ENCODE results near the gene RBPJL.
A peak's percentile ranks its signal among the peaks of the same experiment; 100 is the strongest.

The RBPJL gene

GRCh38 chr20:45338121-45339030 lies 31.7 kb downstream of the RBPJL start:
- Histone ChIP-seq H3K4me3 (ENCODE audit: low read depth, low read length) (no peak overlapping the region), H3K9ac (no peak overlapping the region), H3K79me2 (peaks cover 4% of the 10 kb centered on the region), H3K4me2 (ENCODE audit: low read length) (no peak overlapping the region), H3K9me3 (ENCODE audit: control insufficient read depth, low read length) (no peaks in the 10 kb centered on the region), H3K4me1 (peaks cover 50% of the 10 kb centered on the region), H3K27ac (no peak overlapping the region), H2AFZ (no peak overlapping the region), H3K27me3 (ENCODE audit: control insufficient read depth, insufficient read depth, low read length) (no peaks in the 10 kb centered on the region), H3K36me3 (ENCODE audit: control insufficient read depth, insufficient read depth, low read length) (no peaks in the 10 kb centered on the region)
- TF ChIP-seq CTCF (IDR thresholded peaks at IDR 0.05), result no peak

GRCh38 chr20:45339084-45339483 lies 32.4 kb downstream of the RBPJL start:
- no peak for TF ChIP-seq CTCF (IDR thresholded peaks at IDR 0.05)
- Histone ChIP-seq H3K79me2 (peaks cover 4% of the 10 kb centered on the region), H3K36me3 (ENCODE audit: control insufficient read depth, insufficient read depth, low read length) (no peaks in the 10 kb centered on the region), H2AFZ (no peak overlapping the region), H3K27ac (no peak overlapping the region), H3K27me3 (ENCODE audit: control insufficient read depth, insufficient read depth, low read length) (no peaks in the 10 kb centered on the region), H3K9ac (no peak overlapping the region), H3K4me3 (ENCODE audit: low read depth, low read length) (no peak overlapping the region), H3K9me3 (ENCODE audit: control insufficient read depth, low read length) (no peaks in the 10 kb centered on the region), H3K4me1 (peaks cover 57% of the 10 kb centered on the region), H3K4me2 (ENCODE audit: low read length) (no peak overlapping the region)

- Histone ChIP-seq H3K9ac (no peak overlapping the region), H3K36me3 (ENCODE audit: control insufficient read depth, insufficient read depth, low read length) (no peaks in the 10 kb centered on the region), H3K4me3 (ENCODE audit: low read depth, low read length) (no peak overlapping the region), H3K4me1 (peaks cover 59% of the 10 kb centered on the region), H3K4me2 (ENCODE audit: low read length) (peak overlapping the region; percentile 23), H2AFZ (no peak overlapping the region), H3K9me3 (ENCODE audit: control insufficient read depth, low read length) (no peaks in the 10 kb centered on the region), H3K27ac (peak overlapping the region; percentile 95), H3K79me2 (peaks cover 4% of the 10 kb centered on the region), H3K27me3 (ENCODE audit: control insufficient read depth, insufficient read depth, low read length) (no peaks in the 10 kb centered on the region)
- TF ChIP-seq CTCF (IDR thresholded peaks at IDR 0.05), result no peak
Measured at GRCh38 chr20:45339799-45340198, 33.2 kb downstream of the RBPJL start.

- peaks cover 4% of the 10 kb centered on the region for H3K79me2 ChIP-seq
- H3K9me3 ChIP-seq (ENCODE audit: control insufficient read depth, low read length), result no peaks in the 10 kb centered on the region
- peak overlapping the region; percentile 23 for H3K4me2 ChIP-seq (ENCODE audit: low read length)
- H2AFZ ChIP-seq, result no peak overlapping the region
- H3K9ac ChIP-seq, result no peak overlapping the region
- H3K4me1 ChIP-seq, result peaks cover 62% of the 10 kb centered on the region
- TF ChIP-seq CTCF (IDR thresholded peaks at IDR 0.05), result no peak
- H3K27ac ChIP-seq, result peak overlapping the region; percentile 95
- H3K27me3 ChIP-seq (ENCODE audit: control insufficient read depth, insufficient read depth, low read length), result no peaks in the 10 kb centered on the region
- H3K36me3 ChIP-seq (ENCODE audit: control insufficient read depth, insufficient read depth, low read length), result no peaks in the 10 kb centered on the region
- H3K4me3 ChIP-seq (ENCODE audit: low read depth, low read length), result no peak overlapping the region
Measured at GRCh38 chr20:45340236-45340847, 33.7 kb downstream of the RBPJL start.

Measured in parathyroid adenoma (tissue), 2 donors.